Breast epithelium (tissue), 3 donors: ENCODE results near the gene YOD1.

Experiments
- CTCF ChIP-seq, 3 donors: fragments of 450-650 bp; IDR thresholded peaks; one replicate each; pipeline ENCODE4 v1.5.1; 2016 to 2017; ENCODE audit warnings: antibody characterized with exemption in 3 of 3, mild to moderate bottlenecking in 3 of 3, moderate library complexity in 3 of 3
- POLR2A ChIP-seq: fragments of 450-650 bp; IDR thresholded peaks from one replicate; pipeline ENCODE4 v1.6.1; 2016; ENCODE audit warnings: antibody characterized with exemption, mild to moderate bottlenecking, moderate library complexity

DNA sequence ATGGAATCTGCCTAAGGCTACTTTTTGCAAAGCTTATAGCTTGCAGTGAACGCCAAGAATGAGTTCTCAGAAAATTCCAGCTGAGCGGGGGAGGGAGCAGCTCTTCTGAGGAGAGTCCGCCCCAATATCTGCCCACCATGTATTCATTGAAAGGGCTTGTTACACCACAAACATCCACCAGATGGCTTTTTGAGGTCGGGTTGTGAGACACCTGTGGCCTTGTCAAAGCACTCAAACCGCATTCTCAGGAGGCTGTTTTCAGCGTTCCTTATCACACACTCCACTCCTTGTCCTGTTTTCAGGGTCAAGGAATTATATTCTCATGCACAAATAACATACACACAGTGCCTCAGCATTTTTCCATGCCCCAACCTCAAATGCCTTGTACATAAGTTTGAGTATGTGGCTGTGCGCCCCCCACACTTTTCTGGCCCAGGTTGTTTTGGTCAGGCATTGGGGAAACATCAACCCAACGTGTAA is 33.7 kb upstream of the YOD1 start:
- no peak for TF ChIP-seq POLR2A
- TF ChIP-seq CTCF (IDR thresholded peaks at IDR 0.05) = peak; percentile 47 to 73 (median 62)
